Femur (tissue), 1 donor: ENCODE results near the gene FRMD4A.
"Not testable (repeated sequence)": the region's sequence is repeated elsewhere in the genome, so short reads cannot be mapped to it uniquely, and the experiment has no call there.

Experiments
- DNase-seq: peaks from one replicate; pipeline ENCODE4 v3.0.0-alpha.2; 2017

Gene FRMD4A

DNA sequence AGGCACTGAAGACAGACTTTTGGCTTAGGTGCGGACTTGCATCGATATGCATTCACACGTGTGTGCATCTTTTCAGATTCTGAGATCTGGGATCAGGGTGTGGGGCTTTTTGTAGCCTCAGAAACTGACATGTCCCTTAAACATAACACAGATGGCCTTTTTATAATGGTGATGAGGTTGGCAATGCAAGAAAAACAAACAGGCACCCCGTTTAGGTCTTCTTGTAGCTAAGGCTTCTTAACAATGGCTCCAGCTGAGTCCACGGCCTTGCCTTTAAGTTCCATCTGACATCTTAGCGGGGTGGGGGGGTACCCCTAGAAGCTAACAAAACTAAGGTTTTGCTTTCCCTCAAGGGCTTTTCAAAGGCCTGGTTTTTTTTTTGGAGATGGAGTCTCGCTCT, 597.7 kb downstream of the FRMD4A start:
- no peak for DNase-seq

DNA sequence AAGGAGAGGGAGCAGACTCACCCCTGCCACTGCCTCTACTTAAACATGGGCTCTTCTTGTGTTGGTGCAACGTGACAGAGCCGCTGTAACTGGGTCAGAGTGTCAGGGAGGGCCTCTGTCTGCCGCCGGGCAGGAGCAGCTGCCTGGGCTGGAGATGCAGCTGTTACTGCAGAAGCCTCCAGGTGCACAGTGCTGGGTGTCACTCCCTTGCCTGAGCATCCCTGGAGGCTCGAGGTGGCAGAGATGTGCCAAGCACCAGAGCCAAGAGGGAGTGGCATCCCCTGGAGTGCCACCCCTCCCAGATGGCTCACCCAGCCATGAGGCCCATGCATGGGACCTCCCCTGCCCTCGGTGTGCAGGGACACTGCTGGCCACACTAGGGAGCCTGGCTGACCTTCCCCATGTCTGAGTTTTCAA, 598.3 kb downstream of the FRMD4A start:
- DNase-seq: no peak

DNA sequence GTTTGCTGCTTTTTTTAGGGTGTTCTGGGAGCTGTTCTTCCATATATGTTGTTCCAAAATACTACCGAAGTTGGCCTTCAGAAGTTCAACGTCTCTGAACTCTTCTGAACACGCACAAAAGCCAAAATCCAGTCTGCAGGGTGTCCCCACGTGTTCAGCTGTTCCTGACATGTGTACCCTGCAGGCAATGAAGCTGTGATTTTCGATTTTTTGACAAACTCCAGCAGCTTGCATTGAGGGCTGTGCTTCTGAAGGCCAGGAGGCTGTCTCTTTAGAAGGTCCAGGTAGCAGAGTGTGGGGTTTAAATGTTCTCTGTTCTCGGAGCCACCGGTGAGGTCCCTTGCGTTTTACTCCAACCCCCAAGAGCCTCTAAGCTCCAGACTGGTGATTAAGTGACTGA, 598.9 kb downstream of the FRMD4A start:
- DNase-seq: no peak

DNA sequence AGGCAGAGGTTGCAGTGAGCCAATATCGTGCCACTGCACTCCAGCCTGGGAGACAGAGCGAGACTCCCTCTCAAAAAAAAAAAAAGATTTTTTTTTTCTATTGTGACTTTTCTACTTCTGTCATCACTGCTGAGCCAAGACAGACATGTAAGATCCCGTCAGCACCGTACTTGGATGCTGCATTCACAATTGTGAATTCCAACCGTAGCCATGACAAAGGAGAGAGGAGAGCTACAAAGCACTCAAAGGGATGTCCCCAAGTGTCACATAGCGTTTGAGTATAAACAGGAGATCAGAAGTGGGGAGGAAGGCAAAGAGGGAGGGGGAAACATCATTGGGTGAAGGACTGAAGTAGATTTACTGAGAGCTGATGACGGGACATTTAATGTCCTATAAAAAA, 599.8 kb downstream of the FRMD4A start:
- no peak for DNase-seq

DNA sequence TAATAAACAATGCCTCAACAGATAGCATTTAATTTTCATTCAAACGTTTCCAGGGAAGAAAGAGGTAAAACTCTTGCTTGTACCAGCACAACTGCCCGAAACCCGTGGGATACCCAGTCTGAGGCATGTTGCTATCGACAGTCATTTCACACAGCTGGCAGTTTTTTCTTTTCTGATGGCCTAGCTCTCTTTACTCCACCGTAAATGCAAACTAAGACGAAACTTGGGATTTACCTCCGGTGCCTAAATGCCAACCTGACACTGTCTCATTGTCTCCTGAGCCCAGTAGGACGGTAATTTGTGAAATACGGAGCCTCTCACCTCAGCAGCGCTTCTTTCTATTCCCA, 600.4 kb downstream of the FRMD4A start:
- no peak for DNase-seq

DNA sequence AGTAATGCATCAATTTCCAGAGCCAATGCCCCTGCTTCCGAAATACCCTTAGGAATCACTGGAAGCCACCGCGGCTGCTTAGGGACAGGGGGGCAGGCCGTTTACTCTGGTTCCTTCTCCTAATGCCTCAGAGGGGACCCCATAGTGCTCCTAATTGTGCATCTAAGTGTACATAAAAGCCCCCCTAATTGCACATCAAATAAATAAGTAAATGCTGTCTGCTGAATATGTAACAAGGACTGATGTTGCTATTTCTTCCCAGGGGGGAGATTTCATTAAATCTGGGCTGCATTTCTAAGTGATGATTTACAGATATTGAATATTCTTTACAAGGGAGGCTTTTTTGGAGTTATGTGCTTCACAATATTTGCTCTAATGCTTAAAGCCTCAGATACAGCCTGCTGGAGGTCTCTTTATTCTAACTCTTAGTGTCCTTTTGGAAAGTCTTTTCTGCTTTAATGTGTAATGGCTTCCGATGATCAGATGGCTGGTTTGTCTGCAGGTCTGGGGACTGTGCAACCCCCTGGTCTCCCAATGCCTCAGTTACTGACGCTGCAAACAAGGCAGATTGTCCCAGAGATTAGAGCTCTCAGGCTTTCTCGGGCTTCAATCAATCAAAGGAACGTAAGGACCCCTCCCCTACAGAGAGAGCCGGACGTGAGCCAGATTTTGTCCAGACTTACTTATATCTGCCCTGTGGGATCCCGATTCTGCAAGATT, 601.0 kb downstream of the FRMD4A start:
- DNase-seq: no peak

DNA sequence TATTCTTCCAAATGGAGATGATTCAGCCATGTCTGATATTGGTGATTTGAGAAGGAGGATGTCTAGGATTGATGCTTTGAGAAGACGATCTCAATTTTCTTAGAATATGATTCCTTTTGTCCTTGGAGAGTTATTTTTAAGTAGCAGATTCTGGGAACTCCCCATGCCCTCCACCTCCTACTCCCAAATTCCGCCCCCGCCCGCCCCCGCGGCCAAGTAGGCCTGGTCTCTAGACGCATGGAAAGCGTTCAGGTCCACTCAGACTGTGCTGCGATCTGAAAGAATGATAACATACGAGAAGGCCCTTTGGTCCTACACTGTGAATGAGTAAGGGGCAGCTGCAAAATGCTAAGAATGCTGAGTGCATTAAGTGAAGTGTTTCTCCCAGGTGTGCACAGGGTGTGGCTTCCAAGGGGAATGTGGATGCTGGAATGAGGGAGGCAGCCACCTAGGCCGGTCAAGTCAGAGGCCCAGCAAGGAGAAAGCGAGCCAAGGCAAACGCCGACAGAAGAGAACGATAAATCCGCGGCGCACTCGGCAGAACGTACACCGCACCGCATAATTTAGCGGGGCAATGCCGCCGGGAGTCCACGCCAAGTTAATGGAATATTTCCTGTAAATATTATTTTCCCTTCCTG, 601.7 kb downstream of the FRMD4A start:
- no peak for DNase-seq

DNA sequence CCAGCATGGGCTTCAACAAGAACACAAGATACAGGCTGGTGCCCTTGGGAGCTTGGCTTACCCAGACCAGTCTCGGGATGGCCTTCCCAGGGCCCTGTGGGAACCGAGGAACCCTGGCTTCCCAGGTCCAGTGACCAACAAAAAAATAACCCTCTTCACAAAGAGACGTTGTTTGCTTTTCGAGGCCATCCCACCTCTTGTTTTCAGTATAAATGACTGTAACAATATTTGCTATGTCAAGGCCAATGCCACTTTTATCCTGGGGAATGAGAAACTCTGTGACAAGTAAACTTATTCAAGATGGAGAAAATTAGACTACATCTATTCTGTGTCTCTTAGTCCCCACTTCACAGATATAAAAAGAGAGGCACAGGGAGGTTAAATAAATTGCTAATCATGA, 605.1 kb downstream of the FRMD4A start:
- no peak for DNase-seq

DNA sequence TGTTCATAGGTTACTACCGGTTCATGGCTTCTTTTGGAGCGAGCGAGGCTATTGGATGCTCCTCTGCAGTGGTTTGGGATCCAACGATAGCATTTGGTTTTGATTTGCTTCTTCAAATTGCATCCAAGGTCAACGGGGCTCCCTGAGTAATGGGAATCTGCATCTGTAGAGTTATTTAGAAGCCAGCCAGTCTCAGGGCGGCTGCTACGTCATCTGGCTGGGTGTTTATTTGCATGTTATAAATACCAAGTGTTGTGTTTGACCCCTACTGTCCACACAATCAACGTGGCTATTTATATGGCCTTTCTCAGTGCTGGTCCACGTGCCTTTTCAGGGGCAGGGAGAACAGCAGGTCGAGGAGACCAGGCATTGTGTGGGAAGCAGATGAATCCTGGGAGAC, 606.2 kb downstream of the FRMD4A start:
- DNase-seq: peak; percentile 85

DNA sequence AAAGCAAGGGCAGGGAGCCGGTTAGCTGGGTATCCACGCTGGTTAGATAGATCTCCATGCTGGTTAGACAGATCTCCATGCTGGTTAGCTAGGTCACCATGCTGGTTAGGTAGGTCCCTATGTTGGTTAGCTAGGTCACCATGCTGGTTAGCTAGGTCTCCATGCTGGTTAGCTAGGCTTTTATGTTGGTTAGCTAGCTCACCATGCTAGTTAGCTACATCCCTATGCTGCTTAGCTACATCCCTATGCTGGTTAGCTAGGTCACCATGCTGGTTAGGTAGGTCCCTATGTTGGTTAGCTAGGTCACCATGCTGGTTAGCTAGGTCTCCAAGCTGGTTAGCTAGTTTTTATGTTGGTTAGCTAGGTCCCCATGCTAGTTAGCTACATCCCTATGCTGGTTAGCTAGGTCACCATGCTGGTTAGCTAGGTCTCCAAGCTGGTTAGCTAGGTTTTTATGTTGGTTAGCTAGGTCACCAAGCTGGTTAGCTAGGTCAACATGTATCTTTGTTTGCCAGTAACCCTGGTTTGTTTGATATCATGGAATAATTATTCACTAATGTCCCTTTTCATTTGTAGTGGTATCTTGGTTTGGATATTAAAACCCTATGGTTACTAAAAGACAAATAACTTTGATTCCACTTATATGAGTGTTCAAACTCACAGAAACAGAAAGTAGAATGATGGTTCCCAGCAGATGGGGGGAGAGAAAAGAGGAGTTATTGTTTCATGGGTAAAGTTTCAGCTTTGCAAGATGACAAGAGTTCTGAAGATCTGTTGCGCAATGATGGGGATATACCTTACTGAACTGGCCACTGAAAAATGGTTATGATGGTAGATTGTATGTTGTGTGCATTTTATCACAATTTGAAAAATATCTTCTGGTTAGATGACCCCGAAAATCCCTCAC, 607.7 kb downstream of the FRMD4A start:
- DNase-seq: no peak

DNA sequence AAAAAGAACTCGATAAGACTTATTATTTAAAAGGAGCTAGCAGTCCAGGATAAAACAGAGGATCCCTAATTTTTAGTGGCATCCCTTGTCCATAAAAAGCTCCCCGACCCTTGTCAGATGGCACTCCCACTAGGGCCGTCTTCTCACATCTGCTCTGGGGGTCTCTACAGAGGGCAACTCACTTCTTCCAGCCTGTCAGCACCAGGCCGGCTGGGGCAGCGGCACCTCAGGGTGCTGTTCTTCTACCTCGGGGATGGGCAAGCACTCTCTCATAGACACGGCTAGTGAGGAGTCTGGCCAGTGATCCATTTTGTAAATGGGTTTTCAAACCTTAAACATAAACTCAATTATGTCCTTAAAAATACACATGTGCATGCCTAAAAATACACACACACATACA, 609.2 kb downstream of the FRMD4A start:
- DNase-seq: no peak

DNA sequence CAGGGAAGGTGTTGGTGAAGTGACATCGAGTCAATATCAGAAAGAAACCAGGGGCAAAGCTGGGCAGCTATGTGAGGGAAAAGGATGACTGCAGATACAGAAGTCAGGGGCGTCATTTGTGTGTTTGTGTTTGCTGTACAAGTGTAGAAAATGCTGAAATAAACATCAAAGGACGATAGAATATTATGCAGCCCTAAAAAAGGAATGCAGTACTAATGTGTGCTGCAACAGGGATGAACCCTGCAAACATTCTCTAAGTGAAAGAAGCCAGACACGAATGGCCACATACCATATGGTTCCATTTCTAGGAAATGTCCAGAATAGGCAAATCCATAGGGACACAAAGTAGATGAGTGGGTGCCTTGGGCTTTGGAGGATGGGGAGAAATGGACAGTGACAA, 610.0 kb downstream of the FRMD4A start:
- DNase-seq: no peak

DNA sequence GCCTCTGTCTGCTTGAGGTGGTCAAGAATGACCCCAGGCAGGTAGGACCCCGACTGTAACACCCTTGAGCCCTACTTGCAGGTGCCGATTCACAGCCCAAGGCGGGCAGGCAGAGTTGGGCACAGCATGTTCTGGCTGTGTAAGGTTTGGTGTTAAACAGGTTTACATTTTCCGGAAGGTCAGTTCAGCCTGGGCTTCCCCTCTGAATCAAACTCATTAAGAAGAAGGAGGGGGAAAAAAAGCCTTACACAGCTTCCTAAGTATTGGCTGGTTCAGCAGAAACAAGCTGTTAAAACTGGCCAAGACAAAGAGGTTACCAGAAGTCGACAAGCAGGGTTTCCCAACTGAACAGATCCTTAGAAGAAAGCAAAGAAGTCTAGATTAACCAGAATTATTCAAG, 611.3 kb downstream of the FRMD4A start:
- no peak for DNase-seq

DNA sequence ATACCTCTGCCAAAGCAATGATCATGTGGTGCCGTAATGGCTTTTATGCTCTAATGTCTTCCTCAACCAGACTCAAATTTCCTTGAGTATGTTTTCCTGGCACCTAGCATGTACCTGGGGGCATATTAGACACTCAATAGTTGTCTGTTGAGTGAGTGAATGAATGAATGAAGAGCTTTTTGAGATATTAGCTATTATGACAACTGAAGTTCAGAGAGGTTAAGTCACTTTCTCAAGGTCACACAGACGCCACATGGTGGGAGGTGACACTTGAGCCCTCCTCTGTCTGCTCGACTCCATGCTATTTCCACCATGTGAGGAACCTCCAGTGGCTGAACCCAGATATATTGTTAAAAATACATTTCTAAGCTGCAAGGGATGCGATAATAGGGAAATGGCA, 611.9 kb downstream of the FRMD4A start:
- no peak for DNase-seq

DNA sequence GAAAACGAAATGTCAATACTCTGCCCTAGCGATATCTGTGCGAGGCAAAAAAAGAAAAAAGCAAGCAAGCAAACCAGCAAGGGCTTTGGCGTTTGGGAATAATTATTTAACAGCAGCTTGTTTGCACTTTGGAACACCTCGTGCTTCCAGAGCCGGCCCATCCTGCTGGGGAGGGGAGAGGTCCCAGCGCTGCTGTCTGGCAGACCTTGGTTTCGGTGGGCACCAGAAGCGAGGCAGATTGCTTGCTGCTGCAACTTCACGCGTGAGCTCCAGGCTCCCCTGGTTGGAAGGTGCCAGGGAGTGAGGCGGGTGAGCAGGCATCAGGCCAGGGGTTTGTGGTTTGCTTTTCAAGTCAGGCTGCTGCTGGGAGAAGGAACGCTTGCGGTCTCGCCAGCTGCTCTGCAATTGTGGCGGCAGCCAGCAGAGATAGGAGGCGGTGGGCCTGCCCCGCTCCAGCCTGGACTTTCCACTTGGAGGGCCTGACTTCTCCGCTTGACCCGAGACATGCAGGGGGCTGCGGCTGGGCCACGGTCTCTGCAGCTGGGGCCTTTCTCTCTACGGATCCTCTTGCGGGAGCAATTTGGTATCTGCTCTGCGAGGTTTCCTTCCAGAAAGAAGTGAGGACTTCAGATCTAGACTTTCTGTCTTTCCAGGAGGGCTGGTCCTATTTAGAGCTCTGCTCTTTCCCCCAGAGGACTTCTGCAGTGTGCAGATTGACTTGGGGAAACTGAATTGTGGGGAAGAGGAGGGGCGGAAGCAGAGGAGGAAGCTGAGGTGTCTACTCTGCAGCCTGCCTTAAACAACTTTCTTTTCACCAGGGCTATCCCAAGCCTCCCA, 612.6 kb downstream of the FRMD4A start:
- DNase-seq: peak; percentile 92

DNA sequence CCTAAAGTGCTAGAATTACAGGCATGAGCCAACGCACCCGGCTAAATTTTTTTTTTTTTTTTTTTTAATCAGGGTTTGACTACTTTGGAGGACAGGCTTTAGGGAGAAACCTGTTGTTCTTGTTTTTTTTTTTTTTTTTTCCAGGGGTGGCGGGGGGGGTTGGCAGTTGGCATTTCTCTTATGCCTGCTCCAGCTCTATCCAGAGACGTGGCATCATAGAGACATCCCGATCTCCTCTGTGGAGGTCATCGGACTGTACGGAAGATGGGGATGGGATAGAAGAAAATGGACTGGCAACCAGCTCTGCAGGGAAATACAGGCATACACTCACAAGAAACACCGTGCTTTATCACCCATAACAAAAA, 613.2 kb downstream of the FRMD4A start:
- no peak for DNase-seq

DNA sequence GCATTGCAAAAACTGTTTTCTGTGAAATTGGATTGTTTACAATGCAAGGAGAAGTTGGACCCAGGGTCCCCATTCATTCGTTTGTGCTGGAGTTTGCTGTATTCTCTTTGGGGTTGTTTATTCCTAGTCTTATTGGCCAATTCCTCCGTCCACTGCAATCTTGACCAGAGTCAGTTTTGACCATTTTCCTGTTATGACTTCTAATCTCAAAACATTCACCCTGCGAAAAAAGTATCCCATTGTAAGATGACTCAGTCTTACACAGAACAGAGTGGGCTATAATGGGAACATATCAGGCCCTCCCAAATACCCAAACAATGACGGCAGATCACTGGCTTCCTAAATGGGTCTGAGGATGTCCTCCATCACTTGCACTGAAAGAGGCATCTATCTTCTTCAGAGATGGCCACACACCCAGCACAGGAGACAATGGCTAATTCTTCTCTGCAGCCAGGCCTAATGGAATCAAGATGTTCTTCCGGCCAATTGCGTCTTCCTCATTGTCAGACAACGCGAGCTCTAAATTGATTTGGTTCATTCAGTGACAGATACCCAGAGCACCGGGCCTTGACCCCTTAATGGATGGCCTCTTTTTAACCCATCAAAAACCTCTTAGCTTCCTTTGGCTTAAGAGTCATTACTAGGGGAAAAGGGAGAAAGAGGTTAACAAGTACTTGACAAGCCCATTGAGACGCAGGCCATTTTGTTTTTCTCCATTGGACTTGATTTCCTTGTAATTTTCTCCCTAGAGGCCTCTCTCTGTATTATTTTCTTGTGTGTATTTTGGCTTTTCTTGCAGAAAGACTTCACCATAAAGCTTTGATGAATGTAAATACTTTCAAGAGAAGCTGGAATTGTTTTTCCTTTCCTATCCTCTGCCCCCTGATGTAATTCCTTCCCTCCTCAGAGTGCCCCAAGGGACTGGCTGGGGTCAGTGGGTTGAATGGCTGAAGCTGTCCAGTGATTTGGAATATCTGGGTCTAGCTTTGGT, 614.3 kb downstream of the FRMD4A start:
- DNase-seq: no peak

DNA sequence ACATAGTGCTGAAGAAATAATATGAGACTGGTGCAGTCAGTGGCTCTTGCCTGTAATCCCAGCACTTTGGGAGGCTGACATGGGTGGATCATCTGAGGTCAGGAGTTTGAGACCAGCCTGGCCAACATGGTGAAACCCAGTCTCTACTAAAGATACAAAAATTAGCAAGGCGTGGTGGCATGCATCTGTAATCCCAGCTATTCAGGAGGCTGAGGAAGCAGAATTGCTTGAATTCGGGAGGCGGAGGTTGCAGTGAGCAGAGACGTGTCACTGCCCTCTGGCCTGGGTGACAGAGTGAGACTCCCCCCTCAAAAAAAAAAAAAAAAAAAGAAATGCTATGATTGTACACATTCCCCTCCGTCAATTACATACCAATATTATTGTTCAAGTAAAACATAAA, 615.1 kb downstream of the FRMD4A start:
- DNase-seq: not testable (repeated sequence)

DNA sequence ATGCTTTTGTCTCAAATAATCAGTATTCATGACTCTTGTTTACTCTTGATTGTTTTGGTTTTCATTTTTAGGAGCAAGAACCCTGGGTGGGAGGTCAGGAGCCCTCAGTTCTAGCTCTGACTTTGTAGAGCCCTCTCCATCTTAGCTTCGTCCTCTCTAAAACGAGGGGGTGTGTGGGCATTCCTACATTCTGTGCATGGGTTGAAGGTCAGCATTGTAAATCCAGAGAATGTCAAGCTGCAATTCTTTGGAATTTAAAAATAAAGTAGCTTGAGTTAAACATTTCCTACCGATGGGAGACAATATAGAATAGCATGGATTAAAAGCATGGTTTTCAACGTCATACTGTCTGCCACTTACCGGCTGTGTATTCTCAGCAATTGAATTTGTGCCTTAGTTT, 615.6 kb downstream of the FRMD4A start:
- DNase-seq: no peak

DNA sequence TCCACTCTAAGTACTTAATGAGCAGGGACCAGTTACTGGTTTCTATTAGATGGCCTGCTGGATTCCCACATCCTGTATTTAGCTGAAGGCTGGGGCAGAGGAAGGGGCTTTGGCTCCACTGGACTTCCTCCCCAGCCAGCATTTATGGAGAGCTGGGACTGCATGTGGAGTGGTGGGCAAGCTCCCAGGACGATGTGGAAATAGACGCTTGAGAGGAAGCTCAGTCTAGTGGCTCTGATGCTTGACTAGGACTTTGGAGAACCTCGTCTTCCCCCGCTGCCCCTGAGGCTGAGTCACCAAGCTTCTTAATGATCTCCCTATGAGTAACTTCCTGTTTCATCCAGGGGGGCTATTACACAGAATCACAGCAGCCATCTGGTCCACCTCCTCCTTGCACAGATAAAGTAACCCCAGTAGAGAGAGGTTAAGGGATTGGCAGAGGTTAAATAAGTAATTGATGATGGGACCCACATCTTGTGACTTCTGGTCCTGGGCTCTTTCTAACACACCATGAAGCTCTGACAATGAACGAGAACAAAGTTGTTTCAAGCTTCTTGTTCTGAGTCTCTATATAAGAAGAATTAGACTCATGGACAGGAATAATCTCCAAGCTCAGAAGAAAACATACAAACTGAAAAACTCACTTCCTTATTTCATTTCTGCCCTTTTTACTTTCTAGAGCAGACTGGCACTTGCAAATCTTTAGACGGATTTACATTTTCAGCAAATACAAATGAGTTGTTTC, 617.7 kb downstream of the FRMD4A start:
- DNase-seq: peak; percentile 60

DNA sequence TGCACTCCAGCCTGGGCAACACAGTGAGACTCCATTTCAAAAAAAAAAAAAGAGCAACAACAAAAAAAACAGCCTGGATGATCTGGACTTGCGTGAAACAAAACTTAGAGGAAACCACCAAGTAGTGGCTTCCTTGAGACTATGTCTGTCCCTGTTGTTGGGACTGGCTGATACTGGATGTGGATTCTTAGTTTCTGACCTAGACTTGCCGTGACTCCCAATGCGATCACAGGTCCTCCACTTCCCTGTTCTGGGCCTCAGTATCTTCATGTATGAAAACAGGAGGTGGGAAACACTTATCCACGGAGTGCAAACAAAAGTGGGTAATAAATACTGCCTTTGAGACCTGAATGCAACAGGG, 618.3 kb downstream of the FRMD4A start:
- DNase-seq: no peak
